Endodermal cell (in vitro differentiated cells): Measurements from ENCODE around the gene ATG9B. TPM values are rescaled to one million over a fixed set of nuclear protein-coding genes. Genes with fewer than 3 reads are reported as not detected.
A peak's percentile ranks its signal among the peaks of the same experiment; 100 is the strongest.

Experiments used
- DNase-seq: peaks from one replicate; pipeline ENCODE4 v3.0.0-alpha.2; 2017
- H3K27ac ChIP-seq: 2 replicates; pipeline ENCODE4 v1.5.1; 2013; ENCODE audit warnings: mild to moderate bottlenecking, low read depth, low read length, moderate library complexity
- H3K27me3 ChIP-seq: 2 replicates; pipeline ENCODE4 v1.6.1; 2013; ENCODE audit warnings: mild to moderate bottlenecking, low read length, moderate library complexity; ENCODE audit not compliant: insufficient read depth, control insufficient read depth, poor library complexity, severe bottlenecking
- H3K36me3 ChIP-seq: 2 replicates; pipeline ENCODE4 v1.7.0; 2013; ENCODE audit warnings: mild to moderate bottlenecking, low read length, moderate library complexity; ENCODE audit not compliant: control insufficient read depth, insufficient read depth
- H3K4me1 ChIP-seq: one replicate; pipeline ENCODE4 v1.7.0; 2013; ENCODE audit warnings: low read length; ENCODE audit not compliant: control insufficient read depth, insufficient read depth
- H3K4me3 ChIP-seq: 2 replicates; pipeline ENCODE4 v1.5.1; 2013; ENCODE audit warnings: mild to moderate bottlenecking, low read length, moderate library complexity
- H3K9ac ChIP-seq: 2 replicates; pipeline ENCODE4 v1.6.1; 2013; ENCODE audit warnings: mild to moderate bottlenecking, low read length, moderate library complexity; ENCODE audit not compliant: poor library complexity, severe bottlenecking; ENCODE audit errors: extremely low read depth
- H3K9me3 ChIP-seq: 2 replicates; pipeline ENCODE4 v1.6.1; 2013; ENCODE audit warnings: mild to moderate bottlenecking, low read length, moderate library complexity; ENCODE audit not compliant: control insufficient read depth
- H3K27ac Mint-ChIP-seq: 2 replicates; pipeline ENCODE4 v1.8.0; 2020; ENCODE audit warnings: mixed read lengths
- H3K27me3 Mint-ChIP-seq: 2 replicates; pipeline ENCODE4 v1.8.0; 2021; ENCODE audit warnings: mild to moderate bottlenecking, mixed read lengths; ENCODE audit not compliant: insufficient read depth
- H3K36me3 Mint-ChIP-seq: 2 replicates; pipeline ENCODE4 v1.8.0; 2020; ENCODE audit warnings: low read depth, mixed read lengths
- H3K4me1 Mint-ChIP-seq: 2 replicates; pipeline ENCODE4 v1.8.0; 2020; ENCODE audit warnings: mixed read lengths
- H3K4me3 Mint-ChIP-seq: 2 replicates; pipeline ENCODE4 v1.8.0; 2020; ENCODE audit warnings: mild to moderate bottlenecking, moderate library complexity, mixed read lengths
- H3K9me3 Mint-ChIP-seq: 2 replicates; pipeline ENCODE4 v1.8.0; 2020; ENCODE audit warnings: mild to moderate bottlenecking, mixed read lengths
- WGBS, 2 experiments: methylation state at CpG; one replicate each; pipeline versions ENCODE4 v1.1.5 to v1.1.7; 2013; ENCODE audit warnings: missing lambda C conversion rate in 2 of 2, mixed read lengths in 1 of 2; ENCODE audit not compliant: insufficient coverage in 1 of 2, insufficient read length in 1 of 2; 5-methylcytosine and 5-hydroxymethylcytosine counted together
- total RNA-seq, 2 donors: library from RNA; stranded (reverse); fragmentation: NEBNext Ultra II Directional in 1 of 2; extraction: Animal tissue kit (Norgen Biotek cat#: 25700) in 1 of 2; gene quantifications; 2 replicates in 1 of 2; 3 replicates in 1 of 2; pipeline ENCODE4 v1.2.1, GENCODE V29; 2021
- TF ChIP-seq, protein P1 (sequence below): fragments of 200-600 bp; sonication (generic); conservative IDR thresholded peaks from 2 replicates; pipeline ENCODE4 v1.5.0; 2021; ENCODE audit warnings: antibody characterized with exemption, mild to moderate bottlenecking

Gene ATG9B
- total RNA-seq, 2 donors from 2014 or later, result 2.0 to 3.0 TPM

GRCh38 chr7:151057989-151058780, 33.9 kb upstream of the ATG9B start:
- Histone ChIP-seq H3K9ac (peak overlapping the region; percentile 54), H3K4me1 (peaks cover 15% of the 10 kb centered on the region), H3K4me3 (peak overlapping the region; percentile 94), H3K27ac (peak overlapping the region; percentile 90), H3K27me3 (peaks cover 12% of the 10 kb centered on the region), H3K9me3 (no peaks in the 10 kb centered on the region), H3K36me3 (no peaks in the 10 kb centered on the region)
- DNase-seq, result peak; percentile 100
- Mint-ChIP-seq H3K9me3 (no peaks in the 10 kb centered on the region), H3K27me3 (peaks cover 16% of the 10 kb centered on the region), H3K4me3 (peak overlapping the region; percentile 84), H3K36me3 (peaks cover 7% of the 10 kb centered on the region), H3K27ac (peak overlapping the region; percentile 95), H3K4me1 (peaks cover 36% of the 10 kb centered on the region)
- 7 to 9% methylated on average over 37 to 46 of the region's 46 CpGs for WGBS, 2 experiments
- TF ChIP-seq, protein P1, sequence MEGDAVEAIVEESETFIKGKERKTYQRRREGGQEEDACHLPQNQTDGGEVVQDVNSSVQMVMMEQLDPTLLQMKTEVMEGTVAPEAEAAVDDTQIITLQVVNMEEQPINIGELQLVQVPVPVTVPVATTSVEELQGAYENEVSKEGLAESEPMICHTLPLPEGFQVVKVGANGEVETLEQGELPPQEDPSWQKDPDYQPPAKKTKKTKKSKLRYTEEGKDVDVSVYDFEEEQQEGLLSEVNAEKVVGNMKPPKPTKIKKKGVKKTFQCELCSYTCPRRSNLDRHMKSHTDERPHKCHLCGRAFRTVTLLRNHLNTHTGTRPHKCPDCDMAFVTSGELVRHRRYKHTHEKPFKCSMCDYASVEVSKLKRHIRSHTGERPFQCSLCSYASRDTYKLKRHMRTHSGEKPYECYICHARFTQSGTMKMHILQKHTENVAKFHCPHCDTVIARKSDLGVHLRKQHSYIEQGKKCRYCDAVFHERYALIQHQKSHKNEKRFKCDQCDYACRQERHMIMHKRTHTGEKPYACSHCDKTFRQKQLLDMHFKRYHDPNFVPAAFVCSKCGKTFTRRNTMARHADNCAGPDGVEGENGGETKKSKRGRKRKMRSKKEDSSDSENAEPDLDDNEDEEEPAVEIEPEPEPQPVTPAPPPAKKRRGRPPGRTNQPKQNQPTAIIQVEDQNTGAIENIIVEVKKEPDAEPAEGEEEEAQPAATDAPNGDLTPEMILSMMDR, result no peak

- peaks cover 21% of the 10 kb centered on the region for H3K27me3 Mint-ChIP-seq
- WGBS, 2 experiments, result 1% methylated on average over 24 to 30 of the region's 30 CpGs
- H3K27ac Mint-ChIP-seq, result peak within 1 kb of the TSS; percentile 95
- Histone ChIP-seq H3K9me3 (no peaks in the 10 kb centered on the region), H3K27ac (peak within 1 kb of the TSS; percentile 90), H3K9ac (peak within 1 kb of the TSS; percentile 54), H3K27me3 (peaks cover 12% of the 10 kb centered on the region), H3K4me1 (peaks cover 15% of the 10 kb centered on the region), H3K4me3 (peak within 1 kb of the TSS; percentile 94), H3K36me3 (no peaks in the 10 kb centered on the region)
- no peaks in the 10 kb centered on the region for H3K9me3 Mint-ChIP-seq
- peaks cover 7% of the 10 kb centered on the region for H3K36me3 Mint-ChIP-seq
- peak within 1 kb of the TSS; percentile 84 for H3K4me3 Mint-ChIP-seq
- DNase-seq, result no peak
- TF ChIP-seq, protein P1, result no peak
- peaks cover 36% of the 10 kb centered on the region for H3K4me1 Mint-ChIP-seq
Observed at GRCh38 chr7:151057506-151057988, 33.3 kb upstream of the ATG9B start, which contains the start of gene CDK5. Gene CDK5 (minus strand): TSS chr7:151057897. CDS start chr7:151057848, 49 bp downstream.

- Mint-ChIP-seq H3K27ac (peak overlapping the region; percentile 88), H3K36me3 (peaks cover 7% of the 10 kb centered on the region), H3K4me3 (peak overlapping the region; percentile 84), H3K9me3 (no peaks in the 10 kb centered on the region), H3K27me3 (peaks cover 24% of the 10 kb centered on the region), H3K4me1 (peaks cover 33% of the 10 kb centered on the region)
- H3K9me3 ChIP-seq, result no peaks in the 10 kb centered on the region
- H3K4me1 ChIP-seq, result peaks cover 13% of the 10 kb centered on the region
- H3K9ac ChIP-seq, result peak overlapping the region; percentile 32
- H3K36me3 ChIP-seq, result no peaks in the 10 kb centered on the region
- peaks cover 12% of the 10 kb centered on the region for H3K27me3 ChIP-seq
- H3K27ac ChIP-seq, result no peak overlapping the region
- DNase-seq, result peak; percentile 82
- 30 to 38% methylated on average over 10 to 29 of the region's 29 CpGs for WGBS, 2 experiments
- H3K4me3 ChIP-seq, result peak overlapping the region; percentile 94
- TF ChIP-seq, protein P1, result peak; percentile 53
Observed at GRCh38 chr7:151056666-151057505, 32.6 kb upstream of the ATG9B start.
